Astrocyte of the spinal cord (primary cell): ENCODE measurements around the gene GFY.

Experiments
- DNase-seq: peaks from one replicate; pipeline ENCODE4 v3.0.0; 2011; ENCODE audit warnings: low read depth, low spot score
- H3K4me3 ChIP-seq: 2 replicates; pipeline ENCODE4 v1.5.1; 2011; ENCODE audit warnings: low read depth, mild to moderate bottlenecking, low read length, moderate library complexity
- in situ Hi-C: cut with HindIII; loops from 2 replicates; pipeline ENCODE4 v1.10.0; 2017; ENCODE audit warnings: low sequenced_read_pairs
- TF ChIP-seq, protein P1 (sequence below): IDR thresholded peaks from 2 replicates; pipeline ENCODE4 v1.5.1; 2012; ENCODE audit warnings: low read depth, mild to moderate bottlenecking, low read length, inconsistent platforms

GFY gene

DNA sequence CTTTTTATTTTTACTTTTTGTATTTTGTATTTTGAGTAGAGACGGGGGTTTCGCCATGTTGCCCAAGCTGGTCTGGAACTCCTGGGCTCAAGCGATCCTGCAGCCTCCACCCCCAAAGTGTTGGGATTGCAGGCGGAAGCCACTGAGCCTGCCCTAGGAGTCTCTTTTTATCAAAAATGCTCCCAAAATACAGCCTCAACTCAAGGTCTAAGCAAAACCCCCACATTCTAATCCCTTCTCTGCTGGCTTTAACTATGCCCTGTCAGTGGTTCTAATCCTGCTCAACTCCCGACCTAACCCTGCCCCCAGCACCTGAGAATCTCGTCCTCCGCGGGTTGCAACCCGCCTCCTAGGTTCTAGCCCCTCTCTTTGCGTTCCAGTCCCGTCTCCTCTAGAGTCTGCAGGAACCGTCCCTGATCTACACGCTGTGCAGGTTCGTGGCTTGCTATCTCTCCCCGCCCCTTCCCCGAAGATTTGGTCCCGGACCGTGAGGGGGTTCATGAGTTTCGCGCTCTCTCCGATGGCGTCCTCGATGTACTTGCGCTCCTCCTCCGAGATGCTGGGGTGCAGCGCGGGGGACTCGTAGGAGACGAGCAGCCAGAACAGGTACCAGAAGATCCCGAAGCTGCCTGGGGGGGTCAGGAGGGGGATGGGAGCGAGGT, 8.2 kb downstream of the GFY start:
- H3K4me3 ChIP-seq, result no peak overlapping the region
- in situ Hi-C loops, result no loop called here
- no peak for DNase-seq
- TF ChIP-seq, protein P1, sequence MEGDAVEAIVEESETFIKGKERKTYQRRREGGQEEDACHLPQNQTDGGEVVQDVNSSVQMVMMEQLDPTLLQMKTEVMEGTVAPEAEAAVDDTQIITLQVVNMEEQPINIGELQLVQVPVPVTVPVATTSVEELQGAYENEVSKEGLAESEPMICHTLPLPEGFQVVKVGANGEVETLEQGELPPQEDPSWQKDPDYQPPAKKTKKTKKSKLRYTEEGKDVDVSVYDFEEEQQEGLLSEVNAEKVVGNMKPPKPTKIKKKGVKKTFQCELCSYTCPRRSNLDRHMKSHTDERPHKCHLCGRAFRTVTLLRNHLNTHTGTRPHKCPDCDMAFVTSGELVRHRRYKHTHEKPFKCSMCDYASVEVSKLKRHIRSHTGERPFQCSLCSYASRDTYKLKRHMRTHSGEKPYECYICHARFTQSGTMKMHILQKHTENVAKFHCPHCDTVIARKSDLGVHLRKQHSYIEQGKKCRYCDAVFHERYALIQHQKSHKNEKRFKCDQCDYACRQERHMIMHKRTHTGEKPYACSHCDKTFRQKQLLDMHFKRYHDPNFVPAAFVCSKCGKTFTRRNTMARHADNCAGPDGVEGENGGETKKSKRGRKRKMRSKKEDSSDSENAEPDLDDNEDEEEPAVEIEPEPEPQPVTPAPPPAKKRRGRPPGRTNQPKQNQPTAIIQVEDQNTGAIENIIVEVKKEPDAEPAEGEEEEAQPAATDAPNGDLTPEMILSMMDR, result no peak

DNA sequence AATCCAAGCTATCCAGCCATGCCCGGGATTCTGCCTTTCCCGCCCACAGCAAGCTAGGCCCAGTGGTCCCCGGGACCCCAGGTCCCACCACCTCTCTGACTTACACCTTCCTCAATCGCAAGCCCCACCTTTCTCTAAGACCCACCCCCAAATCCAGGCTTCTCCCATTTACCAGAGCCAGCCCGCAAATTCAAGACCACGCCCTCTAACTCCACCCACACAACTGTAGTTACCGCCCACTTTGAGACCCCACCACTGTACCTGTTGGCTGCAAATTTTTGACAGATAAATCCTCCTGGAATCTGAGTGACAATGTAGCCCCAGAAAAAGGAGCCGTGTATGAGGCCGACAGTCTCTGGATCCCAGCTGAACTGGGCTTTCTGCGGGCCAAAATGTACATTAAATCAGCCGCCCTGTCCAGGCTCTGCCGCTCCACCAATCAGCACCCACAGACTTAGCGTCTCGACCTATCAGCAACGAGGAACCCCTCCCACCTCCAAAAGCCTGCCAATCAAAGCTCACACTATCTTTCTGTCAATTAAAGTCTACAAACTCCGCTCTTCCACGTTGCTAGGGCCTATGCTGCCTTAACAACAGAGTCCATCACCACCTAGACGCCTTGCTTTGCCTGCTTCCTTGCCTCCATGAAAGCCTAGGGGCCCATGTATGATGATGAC, 9.9 kb downstream of the GFY start:
- in situ Hi-C loops, result no loop called here
- TF ChIP-seq, protein P1, result no peak
- no peak for DNase-seq
- no peak overlapping the region for H3K4me3 ChIP-seq

DNA sequence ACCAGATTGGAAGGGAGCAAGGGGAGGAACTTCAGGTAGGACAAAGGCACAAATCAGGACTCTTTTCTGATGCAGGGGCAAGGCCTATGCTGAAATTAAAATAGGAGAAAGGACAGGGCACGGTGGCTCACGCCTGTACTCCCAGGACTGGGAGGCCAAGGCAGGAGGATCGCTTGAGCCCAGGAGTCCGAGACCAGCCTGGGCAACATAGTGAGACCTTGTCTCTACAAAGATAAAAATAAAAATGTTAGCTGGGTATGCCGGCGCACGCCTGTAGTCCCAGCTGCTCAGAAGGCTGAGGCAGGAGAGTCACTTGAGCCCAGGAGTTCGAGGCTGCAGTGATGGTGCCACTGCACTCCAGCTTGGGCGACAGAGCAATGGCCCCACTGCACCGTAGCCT, 10.5 kb downstream of the GFY start:
- in situ Hi-C loops, result no loop called here
- TF ChIP-seq, protein P1, result no peak
- DNase-seq, result no peak
- H3K4me3 ChIP-seq, result no peak overlapping the region

DNA sequence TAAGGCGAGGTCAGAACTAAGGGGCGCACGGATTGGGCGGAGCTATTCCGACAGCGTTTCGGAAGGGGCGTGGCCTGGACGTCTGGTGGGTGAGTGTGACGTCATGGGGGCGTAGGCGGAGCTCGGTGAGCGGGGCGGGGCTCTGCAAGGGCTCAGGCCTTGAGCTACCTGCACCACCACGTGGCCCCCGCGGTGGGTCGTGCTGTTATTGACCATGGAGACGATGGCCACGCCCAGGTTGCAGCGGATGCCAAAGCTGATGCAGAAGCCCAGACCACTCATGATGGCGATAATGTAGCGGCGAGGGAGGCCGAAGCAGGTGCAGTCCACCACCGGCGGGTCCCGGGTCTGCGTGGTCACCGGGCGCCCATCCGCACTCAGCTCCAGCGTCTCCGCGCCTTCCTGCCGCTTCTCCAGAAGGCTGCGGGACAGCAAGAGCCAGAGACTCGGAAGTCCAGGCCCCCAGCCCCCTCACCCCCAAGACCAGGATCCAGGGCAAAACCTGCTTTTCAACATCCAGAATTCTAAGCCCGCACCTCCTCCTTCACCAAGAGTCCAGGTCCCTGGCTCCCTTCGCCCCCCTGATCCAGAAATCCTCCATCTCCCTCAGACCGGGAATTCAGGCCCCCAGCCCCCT, 11.3 kb downstream of the GFY start:
- TF ChIP-seq, protein P1, result no peak
- in situ Hi-C loops, result no loop called here
- no peak overlapping the region for H3K4me3 ChIP-seq
- DNase-seq, result no peak

DNA sequence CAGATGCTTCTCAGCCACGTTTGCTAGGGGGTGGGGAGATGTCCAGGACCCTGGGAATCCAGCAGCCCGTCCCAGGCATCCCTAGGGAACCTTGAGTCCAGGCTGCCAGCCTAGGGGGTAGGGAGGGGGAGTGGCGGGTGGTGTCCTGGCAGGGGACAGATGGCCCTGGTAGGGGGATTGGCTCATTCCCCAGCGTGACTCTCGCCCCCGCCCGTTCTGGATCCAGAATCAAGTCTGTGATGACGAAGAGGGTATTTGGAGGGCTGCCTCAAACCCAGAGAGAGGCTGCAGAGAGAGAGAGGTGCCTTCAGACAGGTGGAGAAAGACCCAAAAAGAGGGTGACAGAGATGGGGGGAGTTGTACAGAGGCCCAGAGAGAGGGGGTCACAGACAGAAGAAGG, 12.0 kb downstream of the GFY start:
- in situ Hi-C loops, result no loop called here
- no peak for DNase-seq
- TF ChIP-seq, protein P1, result no peak
- no peak overlapping the region for H3K4me3 ChIP-seq

DNA sequence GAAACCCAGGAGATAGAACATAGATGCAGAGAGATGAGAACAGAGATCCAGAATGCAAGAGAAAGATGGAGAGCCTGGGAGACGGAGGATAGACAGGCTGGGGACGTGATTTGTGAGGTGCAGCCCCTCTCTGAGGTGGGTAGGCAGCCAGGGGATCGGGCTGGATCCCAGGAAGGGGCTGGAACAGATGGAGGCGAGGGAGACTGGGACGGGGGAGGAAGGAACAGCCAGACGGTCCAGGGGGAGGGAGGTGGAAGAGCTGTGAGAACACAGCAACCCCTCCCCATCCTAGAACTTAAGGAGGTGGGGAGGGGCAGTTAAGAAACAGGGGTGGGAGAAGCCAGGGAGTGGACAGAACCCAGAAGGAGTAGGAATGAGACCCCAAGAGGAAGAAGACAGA, 13.1 kb downstream of the GFY start:
- TF ChIP-seq, protein P1, result no peak
- DNase-seq, result no peak
- no peak overlapping the region for H3K4me3 ChIP-seq
- in situ Hi-C loops, result no loop called here
